ENCODE measurements around the gene TUBAL3.

DNA sequence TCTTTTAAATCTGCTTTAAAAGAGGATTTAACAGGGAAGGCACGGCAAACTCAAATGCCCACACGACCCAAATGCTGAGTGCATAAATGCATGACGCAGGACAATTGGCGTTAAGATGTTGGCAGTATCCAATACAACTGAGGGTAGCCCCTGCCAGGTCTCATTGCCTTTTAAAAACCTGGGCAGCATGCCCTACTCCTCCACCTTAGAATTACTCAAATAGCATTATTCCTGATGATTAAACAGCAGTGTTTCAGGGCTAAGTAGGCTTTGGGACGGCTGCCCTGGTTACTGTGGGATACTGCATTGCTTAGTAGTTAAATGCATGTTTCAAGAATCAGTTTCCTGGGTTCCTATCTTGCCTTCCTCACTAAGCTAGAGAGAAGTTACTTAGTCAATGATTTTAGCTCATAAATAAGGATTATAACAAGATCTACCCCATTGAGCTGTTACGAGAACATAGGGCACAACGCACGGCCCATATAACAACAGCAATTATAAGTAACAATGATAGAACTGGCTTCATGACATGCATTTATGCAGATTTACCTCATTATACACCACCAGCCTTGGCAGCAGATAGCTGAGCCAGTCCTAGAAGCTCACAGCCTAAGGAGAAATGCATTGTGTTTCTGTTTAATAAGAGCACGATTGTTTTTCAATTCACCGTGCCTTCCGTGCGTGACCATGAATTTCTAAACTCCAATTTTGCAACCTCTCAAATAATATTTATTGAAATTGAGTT lies 7.9 kb downstream of the TUBAL3 start:
- TF ChIP-seq, protein P1, sequence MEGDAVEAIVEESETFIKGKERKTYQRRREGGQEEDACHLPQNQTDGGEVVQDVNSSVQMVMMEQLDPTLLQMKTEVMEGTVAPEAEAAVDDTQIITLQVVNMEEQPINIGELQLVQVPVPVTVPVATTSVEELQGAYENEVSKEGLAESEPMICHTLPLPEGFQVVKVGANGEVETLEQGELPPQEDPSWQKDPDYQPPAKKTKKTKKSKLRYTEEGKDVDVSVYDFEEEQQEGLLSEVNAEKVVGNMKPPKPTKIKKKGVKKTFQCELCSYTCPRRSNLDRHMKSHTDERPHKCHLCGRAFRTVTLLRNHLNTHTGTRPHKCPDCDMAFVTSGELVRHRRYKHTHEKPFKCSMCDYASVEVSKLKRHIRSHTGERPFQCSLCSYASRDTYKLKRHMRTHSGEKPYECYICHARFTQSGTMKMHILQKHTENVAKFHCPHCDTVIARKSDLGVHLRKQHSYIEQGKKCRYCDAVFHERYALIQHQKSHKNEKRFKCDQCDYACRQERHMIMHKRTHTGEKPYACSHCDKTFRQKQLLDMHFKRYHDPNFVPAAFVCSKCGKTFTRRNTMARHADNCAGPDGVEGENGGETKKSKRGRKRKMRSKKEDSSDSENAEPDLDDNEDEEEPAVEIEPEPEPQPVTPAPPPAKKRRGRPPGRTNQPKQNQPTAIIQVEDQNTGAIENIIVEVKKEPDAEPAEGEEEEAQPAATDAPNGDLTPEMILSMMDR (conservative IDR thresholded peaks at IDR 0.05 in 1 of 2, IDR thresholded peaks at IDR 0.05 in 1 of 2; ENCODE audit: extremely low read depth in 1 of 2, insufficient read depth in 1 of 2, low read depth in 1 of 2, low read length in 2 of 2) = no peak
- no peak for TF ChIP-seq EZH2 (IDR thresholded peaks at IDR 0.05; ENCODE audit: borderline replicate concordance, low read length)
